ENCODE results near the gene PRKCI.
"Not testable (repeated sequence)": the region's sequence is repeated elsewhere in the genome, so short reads cannot be mapped to it uniquely, and the experiment has no call there.

The PRKCI gene

GRCh38 chr3:170301405-170301804 lies 79.2 kb downstream of the PRKCI start:
- no peak for DNase-seq

GRCh38 chr3:170302008-170302407 lies 79.8 kb downstream of the PRKCI start:
- no peak for DNase-seq

GRCh38 chr3:170306015-170306414 lies 83.8 kb downstream of the PRKCI start:
- DNase-seq = no peak

DNA sequence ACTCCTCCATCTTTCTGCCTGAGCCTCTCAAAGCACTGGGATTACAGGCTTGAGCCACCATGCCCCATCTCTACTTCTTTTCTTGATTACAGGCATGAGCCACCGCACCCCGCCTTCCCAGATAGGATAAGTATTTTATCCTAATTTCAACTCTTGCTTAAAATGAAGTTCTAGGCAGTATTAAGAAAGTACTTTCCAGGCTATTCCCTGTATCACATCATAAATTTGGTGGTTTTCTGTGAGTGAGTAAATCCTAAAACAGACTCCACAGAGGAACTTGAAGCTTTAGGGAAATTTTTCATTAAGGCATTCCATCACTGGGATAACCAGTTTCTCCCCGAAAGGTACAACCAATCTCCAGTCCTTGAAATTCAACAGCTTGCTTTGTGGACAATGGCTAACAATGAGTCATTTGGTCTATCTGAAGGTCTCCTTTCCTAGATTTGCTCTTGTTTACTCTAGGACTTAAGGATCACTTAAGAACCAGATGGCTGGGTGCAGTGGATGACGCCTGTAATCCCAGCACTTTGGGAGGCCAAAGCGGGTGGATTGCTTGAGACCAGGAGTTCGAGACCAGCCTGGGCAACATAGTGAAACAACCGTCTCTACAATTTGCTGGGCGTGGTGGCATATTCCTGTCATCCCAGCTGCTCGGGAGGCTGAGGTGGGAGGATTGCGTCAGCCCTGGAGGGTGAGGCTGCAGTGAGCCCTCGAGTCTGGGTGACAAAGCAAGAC lies 85.6 kb downstream of the PRKCI start:
- no peak for DNase-seq

DNA sequence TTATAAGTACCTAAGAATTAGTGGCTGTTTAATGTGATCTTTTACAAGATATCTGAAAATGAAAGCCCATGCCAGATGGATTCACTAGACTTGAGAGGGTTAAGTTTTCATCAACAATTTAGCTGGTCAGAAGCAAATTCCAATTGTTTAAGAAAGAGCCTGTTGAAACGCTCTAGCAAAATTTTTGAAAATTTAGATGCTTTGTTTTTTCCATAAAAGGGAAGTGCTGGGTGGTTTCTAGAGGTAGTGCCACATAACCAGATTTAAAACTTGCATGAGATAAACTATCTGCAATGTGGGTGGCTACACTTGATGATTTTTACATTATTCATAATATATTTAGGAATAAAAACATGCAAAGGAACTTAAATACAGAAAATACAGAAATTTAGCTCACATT lies 86.8 kb downstream of the PRKCI start:
- DNase-seq = no peak

GRCh38 chr3:170317954-170318353 lies 95.7 kb downstream of the PRKCI start:
- no peak for DNase-seq

GRCh38 chr3:170320461-170321121 lies 98.4 kb downstream of the PRKCI start:
- no peak for DNase-seq

- no peak for DNase-seq
These were observed 99.3 kb downstream of the PRKCI start for GRCh38 chr3:170321321-170322034.

- no peak for DNase-seq
These were observed 100.5 kb downstream of the PRKCI start for GRCh38 chr3:170322566-170323269.

- no peak for DNase-seq
These were observed 101.1 kb downstream of the PRKCI start for GRCh38 chr3:170323331-170323730.

GRCh38 chr3:170324962-170325361 lies 102.7 kb downstream of the PRKCI start:
- no peak for DNase-seq

- no peak for DNase-seq
These were observed 105.0 kb downstream of the PRKCI start for GRCh38 chr3:170327040-170327808.

DNA sequence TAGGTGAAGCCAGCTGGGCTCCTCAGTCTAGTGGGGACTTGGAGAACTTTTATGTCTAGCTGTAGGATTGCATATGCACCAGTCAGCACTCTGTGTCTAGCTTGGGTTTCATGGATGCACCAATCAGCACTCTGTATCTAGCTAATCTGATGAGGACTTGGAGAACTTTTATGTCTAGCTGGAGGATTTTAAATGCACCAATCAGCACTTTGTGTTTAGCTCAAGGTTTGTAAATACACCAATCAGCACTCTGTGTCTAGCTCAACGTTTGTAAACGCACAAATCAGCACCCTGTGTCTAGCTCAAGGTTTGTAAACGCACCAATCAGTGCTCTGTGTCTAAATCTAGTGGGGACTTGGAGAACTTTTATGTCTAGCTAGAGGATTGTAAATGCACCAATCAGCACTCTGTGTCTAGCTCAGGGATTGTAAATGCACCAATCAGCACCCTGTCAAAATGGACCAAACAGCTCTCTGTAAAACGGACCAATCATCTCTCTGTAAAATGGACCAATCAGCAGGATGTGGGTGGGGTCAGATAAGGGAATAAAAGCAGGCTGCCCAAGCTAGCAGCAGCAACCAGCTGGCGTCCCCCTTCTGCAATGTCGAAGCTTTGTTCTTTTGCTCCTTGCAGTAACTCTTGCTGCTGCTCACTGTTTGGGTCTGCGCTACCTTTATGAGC lies 105.8 kb downstream of the PRKCI start:
- DNase-seq = not testable (repeated sequence)

- peak; percentile 17 for DNase-seq
These were observed 108.1 kb downstream of the PRKCI start for GRCh38 chr3:170330366-170330765.

DNA sequence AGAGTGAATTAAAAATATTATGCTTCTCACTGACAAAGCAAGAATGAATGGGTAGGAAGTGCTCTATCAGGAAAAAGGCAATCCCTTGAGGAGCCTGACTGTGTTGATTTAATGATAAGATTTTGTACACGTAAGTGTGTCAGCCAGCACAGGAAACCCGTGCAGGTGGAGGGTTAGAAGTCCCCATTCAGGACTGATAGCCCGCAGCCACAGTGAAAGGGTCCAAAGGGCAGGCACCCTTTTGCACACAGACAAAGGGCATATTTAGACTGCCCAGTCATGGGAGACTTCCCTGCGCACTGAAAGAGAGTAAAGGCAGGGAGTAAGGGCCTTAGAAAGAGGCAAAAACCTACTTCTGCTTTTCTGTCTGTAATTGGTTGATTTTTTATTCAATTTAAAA lies 108.9 kb downstream of the PRKCI start:
- no peak for DNase-seq

DNA sequence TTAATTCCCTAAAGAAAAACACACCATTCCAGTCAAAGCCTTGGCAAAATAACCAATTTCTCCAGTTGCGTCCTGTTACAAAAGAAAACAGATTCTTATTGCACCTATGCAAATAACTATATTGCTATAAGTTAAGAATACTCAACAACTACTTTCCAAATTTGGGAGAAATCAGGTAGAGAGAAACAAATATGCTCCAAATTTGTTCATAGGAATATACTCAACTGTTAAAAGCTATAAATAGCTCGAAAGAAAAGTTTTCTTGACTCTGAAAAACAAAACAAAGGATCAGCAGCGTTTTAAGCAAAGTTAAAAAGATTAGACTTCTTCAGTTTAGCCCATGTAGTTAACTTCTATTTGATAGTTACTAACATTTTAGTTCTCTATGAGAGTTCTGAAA lies 115.2 kb downstream of the PRKCI start:
- DNase-seq = no peak

GRCh38 chr3:170338690-170339340 lies 116.6 kb downstream of the PRKCI start:
- no peak for DNase-seq

GRCh38 chr3:170342273-170342672 lies 120.0 kb downstream of the PRKCI start:
- DNase-seq = not testable (repeated sequence)

GRCh38 chr3:170343859-170344258 lies 121.6 kb downstream of the PRKCI start:
- not testable (repeated sequence) for DNase-seq

GRCh38 chr3:170344971-170345370 lies 122.7 kb downstream of the PRKCI start:
- DNase-seq = no peak

Measured in activated CD4-positive, alpha-beta T cell treated with anti-CD3 and anti-CD28 coated beads for 48 hours (primary cell).